Hepatic stellate cell (primary cell): ENCODE data around the gene OR10H5.
"Not testable (repeated sequence)": the region's sequence is repeated elsewhere in the genome, so short reads cannot be mapped to it uniquely, and the experiment has no call there.

ENCODE experiments used
- DNase-seq: peaks from one replicate; pipeline ENCODE4 v3.0.0; 2011; ENCODE audit warnings: low spot score

Gene OR10H5

GRCh38 chr19:15843894-15844222 lies 56.4 kb downstream of the OR10H5 start:
- not testable (repeated sequence) for DNase-seq

DNA sequence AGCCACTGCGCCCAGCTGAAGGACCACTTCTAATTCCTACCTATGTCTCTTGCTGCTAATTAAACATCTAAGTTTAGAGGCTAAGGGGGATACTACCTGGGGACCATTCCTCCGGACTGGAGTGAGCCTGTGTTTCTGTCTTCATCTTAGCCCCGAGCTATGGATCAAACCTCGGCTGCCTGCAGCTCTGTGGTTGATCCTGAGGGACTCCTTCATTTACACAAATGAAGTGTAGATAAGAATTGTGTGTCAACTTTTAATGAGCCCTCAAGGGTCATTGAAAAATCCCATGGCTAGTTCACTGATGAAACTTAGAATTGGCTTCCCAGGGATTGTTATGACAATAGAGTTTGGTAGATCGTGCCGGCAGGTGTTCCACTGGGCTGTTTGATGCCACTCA lies 59.5 kb downstream of the OR10H5 start:
- DNase-seq = no peak

DNA sequence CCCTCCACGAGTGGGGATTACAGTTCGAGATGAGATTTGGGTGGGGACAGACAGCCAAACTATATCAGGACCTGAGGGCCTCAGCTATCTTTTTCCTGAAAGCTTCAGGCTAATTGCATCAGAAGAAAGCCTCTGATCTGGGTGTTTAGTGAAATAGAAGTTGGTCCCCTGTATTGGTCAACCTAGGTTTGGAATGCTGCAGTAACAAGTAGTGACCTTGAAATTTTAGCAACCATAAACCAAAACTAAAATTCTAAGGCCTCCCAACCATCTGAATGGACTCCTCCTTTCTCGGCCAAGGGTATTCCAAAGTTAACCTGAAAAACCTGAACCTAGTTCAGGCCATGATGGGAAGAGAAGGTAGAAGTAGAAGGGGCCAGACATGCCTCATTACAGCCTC lies 62.9 kb downstream of the OR10H5 start:
- no peak for DNase-seq
